Vagina (tissue), 2 donors: ENCODE results near the gene ACKR4. TPM values are rescaled to one million over a fixed set of nuclear protein-coding genes. Genes with fewer than 3 reads are reported as not detected.

Experiments used
- DNase-seq, 2 donors: peaks; one replicate each; pipeline ENCODE4 v3.0.0-alpha.2; 2017; ENCODE audit errors: extremely low spot score in 2 of 2
- H3K27ac ChIP-seq: fragments of 200-600 bp; sonication (generic); one replicate; pipeline ENCODE4 v1.5.1; 2019
- H3K27me3 ChIP-seq: fragments of 200-600 bp; sonication (generic); one replicate; pipeline ENCODE4 v1.5.1; 2019
- H3K36me3 ChIP-seq, 2 donors: fragments of 200-600 bp; sonication (generic); one replicate each; pipeline ENCODE4 v1.5.1; 2017 to 2019
- H3K4me1 ChIP-seq: fragments of 200-600 bp; sonication (generic); one replicate; pipeline ENCODE4 v1.5.1; 2019
- H3K4me3 ChIP-seq, 2 donors: fragments of 200-600 bp; sonication (generic); 1 replicate in 1 of 2; 2 replicates in 1 of 2; pipeline ENCODE4 v1.5.1; 2016 to 2019
- H3K9me3 ChIP-seq: fragments of 200-600 bp; sonication (generic); one replicate; pipeline ENCODE4 v1.5.1; 2019
- CTCF ChIP-seq, 3 experiments: fragments of 450-650 bp in 2 of 3; fragments of 200-600 bp in 1 of 3; sonication (generic) in 1 of 3; IDR thresholded peaks; one replicate each; pipeline ENCODE4 v1.5.1; 2017 to 2019; ENCODE audit warnings: antibody characterized with exemption in 3 of 3, mild to moderate bottlenecking in 2 of 3, moderate library complexity in 2 of 3
- POLR2A ChIP-seq, 2 donors: fragments of 450-650 bp; IDR thresholded peaks; one replicate each; pipeline ENCODE4 v1.6.1; 2017; ENCODE audit warnings: antibody characterized with exemption in 2 of 2, mild to moderate bottlenecking in 2 of 2, moderate library complexity in 2 of 2
- POLR2AphosphoS5 ChIP-seq, 2 donors: sonication (generic); formaldehyde crosslinking; IDR thresholded peaks; one replicate each; pipeline ENCODE4 v1.9.0; 2017; ENCODE audit warnings: antibody characterized with exemption in 2 of 2, mild to moderate bottlenecking in 2 of 2, low read depth in 1 of 2; ENCODE audit not compliant: insufficient read depth in 1 of 2
- intact Hi-C: fragments of 100-400 bp; cut with DNase I; formaldehyde crosslinking; loops from one replicate; pipeline ENCODE4 v1.15.1; 2023
- total RNA-seq: library from RNA; depleted of rRNA; stranded (reverse); fragments of >200 nt; gene quantifications from one replicate; pipeline ENCODE4 v1.2.3, GENCODE V29; 2016

The ACKR4 gene
- total RNA-seq, 1 donor from 2014 or later, result not detected

GRCh38 chr3:132642539-132642847 is 45.4 kb downstream of the ACKR4 start:
- TF ChIP-seq CTCF (IDR thresholded peaks at IDR 0.05), result no peak
- TF ChIP-seq POLR2A (IDR thresholded peaks at IDR 0.05), result no peak
- TF ChIP-seq POLR2AphosphoS5 (IDR thresholded peaks at IDR 0.05; ENCODE audit: insufficient read depth in 1 of 2, low read depth in 1 of 2), result no peak
- intact Hi-C loops, result loop anchor here (5.0 kb wide), 1 partner anchor 105 kb away; no protein-coding TSS in a partner anchor
- H3K36me3 ChIP-seq, result peaks cover 0 to 4% of the 10 kb centered on the region in 2 donors

GRCh38 chr3:132643366-132643765 is 46.3 kb downstream of the ACKR4 start:
- no peaks in the 10 kb centered on the region for H3K9me3 ChIP-seq
- H3K4me1 ChIP-seq, result no peaks in the 10 kb centered on the region
- H3K27me3 ChIP-seq, result no peaks in the 10 kb centered on the region
- H3K4me3 ChIP-seq, result no peak overlapping the region
- H3K27ac ChIP-seq, result no peak overlapping the region
- TF ChIP-seq CTCF (IDR thresholded peaks at IDR 0.05), result no peak
- TF ChIP-seq POLR2AphosphoS5 (IDR thresholded peaks at IDR 0.05; ENCODE audit: insufficient read depth in 1 of 2, low read depth in 1 of 2), result no peak
- TF ChIP-seq POLR2A (IDR thresholded peaks at IDR 0.05), result no peak
- DNase-seq, result no peak
- H3K36me3 ChIP-seq, result peaks cover 0 to 4% of the 10 kb centered on the region in 2 donors
- intact Hi-C loops, result loop anchor here (5.0 kb wide), 1 partner anchor 106 kb away; no protein-coding TSS in a partner anchor

More at GRCh38 chr3:132642539-132642847, 45.4 kb downstream of the ACKR4 start:
- Histone ChIP-seq H3K4me3 (no peak overlapping the region), H3K27me3 (no peaks in the 10 kb centered on the region), H3K4me1 (peaks cover 3% of the 10 kb centered on the region), H3K27ac (no peak overlapping the region), H3K9me3 (no peaks in the 10 kb centered on the region)
- no peak for DNase-seq

- intact Hi-C loops, result no loop called here
- Histone ChIP-seq H3K9me3 (no peaks in the 10 kb centered on the region), H3K4me1 (no peaks in the 10 kb centered on the region), H3K27me3 (no peaks in the 10 kb centered on the region), H3K27ac (no peak overlapping the region), H3K4me3 (no peak overlapping the region), H3K36me3 (no peaks in the 10 kb centered on the region)
- DNase-seq, result no peak
- no peak for TF ChIP-seq CTCF (IDR thresholded peaks at IDR 0.05)
- no peak for TF ChIP-seq POLR2AphosphoS5 (IDR thresholded peaks at IDR 0.05; ENCODE audit: insufficient read depth in 1 of 2, low read depth in 1 of 2)
- no peak for TF ChIP-seq POLR2A (IDR thresholded peaks at IDR 0.05)
These were observed 48.0 kb downstream of the ACKR4 start for GRCh38 chr3:132645058-132645457.

GRCh38 chr3:132650153-132650552 is 53.1 kb downstream of the ACKR4 start:
- H3K4me3 ChIP-seq, result no peak overlapping the region
- H3K4me1 ChIP-seq, result no peaks in the 10 kb centered on the region
- no peaks in the 10 kb centered on the region for H3K27me3 ChIP-seq
- H3K9me3 ChIP-seq, result no peaks in the 10 kb centered on the region
- DNase-seq, result no peak
- intact Hi-C loops, result no loop called here
- H3K27ac ChIP-seq, result no peak overlapping the region
- TF ChIP-seq CTCF (IDR thresholded peaks at IDR 0.05) (no peak), POLR2A (IDR thresholded peaks at IDR 0.05) (no peak), POLR2AphosphoS5 (IDR thresholded peaks at IDR 0.05; ENCODE audit: insufficient read depth in 1 of 2, low read depth in 1 of 2) (no peak)
- H3K36me3 ChIP-seq, result no peaks in the 10 kb centered on the region

Other genes with a start within 250 kb of the ACKR4 start
- 26.5 TPM for gene DNAJC13, start 179.8 kb upstream of the ACKR4 start, total RNA-seq
- gene ACAD11, start 62.5 kb downstream of the ACKR4 start, total RNA-seq, result 26.5 TPM
- gene UBA5, start 63.1 kb downstream of the ACKR4 start, total RNA-seq, result 26.5 TPM
- gene NPHP3, start 125.1 kb downstream of the ACKR4 start, total RNA-seq, result 49.1 TPM